T-cell (primary cell): ENCODE data around the gene MYO10. TPM values are rescaled to one million over a fixed set of nuclear protein-coding genes. Genes with fewer than 3 reads are reported as not detected.
"Not testable (repeated sequence)": the region's sequence is repeated elsewhere in the genome, so short reads cannot be mapped to it uniquely, and the experiment has no call there.

Experiments used
- ATAC-seq, 4 experiments: fragments of 200-7000 bp in 3 of 4; fragments of 150-1000 bp in 1 of 4; cut with Tn5 transposase; replicated peaks in 1 of 4; 1 replicate in 3 of 4; 2 replicates in 1 of 4; pipeline ENCODE4 v1.10.0; 2021; ENCODE audit warnings: moderate library complexity in 3 of 4, mild to moderate bottlenecking in 2 of 4, moderate number of reproducible peaks in 1 of 4
- CTCF ChIA-PET, 2 donors: fragments of 300-600 bp; sonication (Branson Sonifier 250); formaldehyde crosslinking; loops; one replicate each; lab custom pipeline; 2022; ENCODE audit warnings: antibody characterized with exemption in 2 of 2; lab: Charles Lee
- POLR2A ChIA-PET, 2 donors: fragments of 300-600 bp; sonication (Branson Sonifier 250); formaldehyde crosslinking; loops; one replicate each; lab custom pipeline; 2022; ENCODE audit warnings: antibody characterized with exemption in 2 of 2; lab: Charles Lee
- DNase-seq, 35 experiments: peaks; one replicate each; pipeline versions ENCODE4 v3.0.0 to v3.0.0-alpha.2; 2013 to 2023
- H3K27ac ChIP-seq: one replicate; pipeline ENCODE4 v1.5.1; 2013; ENCODE audit warnings: low read length
- H3K27me3 ChIP-seq, 2 experiments: replicated peaks in 1 of 2; 1 replicate in 1 of 2; 2 replicates in 1 of 2; pipeline versions ENCODE4 v1.6.1 to v1.7.0; 2013; ENCODE audit warnings: low read length in 1 of 2, mixed read lengths in 1 of 2; ENCODE audit not compliant: control insufficient read depth in 2 of 2, insufficient read depth in 2 of 2; ENCODE audit errors: extremely low read depth in 1 of 2
- H3K36me3 ChIP-seq, 2 donors: 1 replicate in 1 of 2; 2 replicates in 1 of 2; pipeline versions ENCODE4 v1.6.1 to v1.7.0; 2013; ENCODE audit warnings: low read length in 1 of 2; ENCODE audit not compliant: control insufficient read depth in 2 of 2, insufficient read depth in 1 of 2; ENCODE audit errors: extremely low read depth in 1 of 2
- H3K4me1 ChIP-seq, 2 experiments: 1 replicate in 1 of 2; 2 replicates in 1 of 2; pipeline versions ENCODE4 v1.6.1 to v1.7.0; 2013; ENCODE audit warnings: low read length in 2 of 2, mixed read lengths in 1 of 2; ENCODE audit not compliant: insufficient read depth in 2 of 2, control insufficient read depth in 1 of 2; ENCODE audit errors: extremely low read depth in 1 of 2
- H3K4me3 ChIP-seq, 2 donors: 1 replicate in 1 of 2; 2 replicates in 1 of 2; pipeline versions ENCODE4 v1.5.1 to v1.7.0; 2013; ENCODE audit warnings: mild to moderate bottlenecking in 2 of 2, low read length in 1 of 2, moderate library complexity in 1 of 2; ENCODE audit not compliant: control insufficient read depth in 1 of 2; ENCODE audit errors: extremely low read depth in 1 of 2
- H3K9me3 ChIP-seq: 2 replicates; pipeline ENCODE4 v1.7.0; 2013
- H3K27ac Mint-ChIP-seq, 2 donors: one replicate each; pipeline ENCODE4 v1.8.0; 2020 to 2021; ENCODE audit warnings: mild to moderate bottlenecking in 2 of 2, mixed read lengths in 2 of 2
- H3K27me3 Mint-ChIP-seq, 2 donors: one replicate each; pipeline ENCODE4 v1.8.0; 2021 to 2022; ENCODE audit warnings: mixed read lengths in 2 of 2
- H3K36me3 Mint-ChIP-seq: one replicate; pipeline ENCODE4 v1.8.0; 2021; ENCODE audit warnings: mixed read lengths
- H3K4me1 Mint-ChIP-seq, 3 donors: one replicate each; pipeline ENCODE4 v1.8.0; 2020 to 2022; ENCODE audit warnings: mixed read lengths in 3 of 3, mild to moderate bottlenecking in 1 of 3
- H3K4me3 Mint-ChIP-seq, 3 donors: one replicate each; pipeline ENCODE4 v1.8.0; 2020 to 2022; ENCODE audit warnings: mild to moderate bottlenecking in 3 of 3, mixed read lengths in 3 of 3, moderate library complexity in 3 of 3
- H3K9me3 Mint-ChIP-seq, 3 donors: one replicate each; pipeline ENCODE4 v1.8.0; 2020 to 2022; ENCODE audit warnings: mixed read lengths in 3 of 3
- WGBS: methylation state at CpG from one replicate; pipeline ENCODE4 v1.1.5; 2013; ENCODE audit warnings: missing lambda C conversion rate; ENCODE audit not compliant: insufficient coverage; 5-methylcytosine and 5-hydroxymethylcytosine counted together
- total RNA-seq, 35 experiments: library from RNA in 6 of 35; stranded (reverse) in 6 of 35; fragments of 120-200 nt in 1 of 35; gene quantifications; one replicate each; pipeline versions ENCODE4 v1.2.1 to v1.2.4 and lab custom pipeline; 2013 to 2026

The MYO10 gene
- total RNA-seq, 5 donors from 2014 or later (not counting 1 experiment from before 2014, with no cell fraction given): 0.20 to 0.47 (median 0.23) TPM; not detected in 2

DNA sequence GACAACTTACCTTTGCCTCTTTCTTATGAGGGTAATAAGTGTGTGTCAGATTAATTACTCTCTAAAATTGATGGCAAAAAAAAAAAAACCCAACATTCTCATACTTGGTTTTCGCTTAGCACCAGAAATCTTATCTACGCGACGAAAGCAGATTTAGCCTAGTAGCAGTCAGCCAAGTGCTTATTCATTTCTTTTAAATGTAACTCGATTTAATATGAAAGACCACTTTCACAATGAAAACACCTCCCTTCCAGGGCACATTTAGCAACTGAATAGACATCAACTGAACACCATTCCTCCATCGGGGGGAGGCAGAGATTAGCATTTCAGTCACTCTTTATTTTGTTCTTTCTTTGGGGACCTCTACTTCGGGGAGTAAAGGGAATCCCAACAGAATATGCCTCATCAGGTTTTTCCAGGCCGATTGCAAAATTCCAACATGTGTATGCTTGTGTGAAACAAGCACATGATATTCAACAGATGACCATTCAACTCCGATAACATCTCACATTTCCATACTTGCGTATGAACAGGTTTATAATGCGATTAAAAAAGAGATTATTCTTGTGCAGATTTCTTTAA lies 195.2 kb downstream of the MYO10 start:
- no peak overlapping the region for H3K27ac Mint-ChIP-seq
- CTCF ChIA-PET: no interaction called here

GRCh38 chr5:16740066-16740810 lies 195.8 kb downstream of the MYO10 start:
- Histone ChIP-seq H3K4me3 (no peak overlapping the region), H3K4me1 (no peaks in the 10 kb centered on the region), H3K27ac (no peak overlapping the region), H3K36me3 (no peaks in the 10 kb centered on the region), H3K27me3 (peaks cover 0 to 10% of the 10 kb centered on the region in 2 experiments), H3K9me3 (no peaks in the 10 kb centered on the region)
- ChIA-PET POLR2A (no interaction called here), CTCF (no interaction called here)
- Mint-ChIP-seq H3K36me3 (no peaks in the 10 kb centered on the region), H3K4me3 (no peak overlapping the region), H3K27me3 (peaks cover 19 to 22% of the 10 kb centered on the region in 2 donors), H3K27ac (no peak overlapping the region), H3K4me1 (no peaks in the 10 kb centered on the region), H3K9me3 (no peaks in the 10 kb centered on the region)
- no peak for DNase-seq
- no peak for ATAC-seq
- 75% methylated on average over 5 of the region's 17 CpGs for WGBS

More for the DNA sequence above, 195.2 kb downstream of the MYO10 start:
- Mint-ChIP-seq H3K4me1 (no peaks in the 10 kb centered on the region), H3K4me3 (no peak overlapping the region), H3K36me3 (no peaks in the 10 kb centered on the region), H3K9me3 (no peaks in the 10 kb centered on the region), H3K27me3 (peaks cover 16 to 20% of the 10 kb centered on the region in 2 donors)
- no peak overlapping the region for H3K4me3 ChIP-seq
- DNase-seq (no peak), ATAC-seq (no peak)
- no peaks in the 10 kb centered on the region for H3K9me3 ChIP-seq
- 42% methylated on average over 2 of the region's 11 CpGs for WGBS
- H3K27me3 ChIP-seq: peaks cover 0 to 10% of the 10 kb centered on the region in 2 experiments
- H3K36me3 ChIP-seq: no peaks in the 10 kb centered on the region
- no peak overlapping the region for H3K27ac ChIP-seq
- H3K4me1 ChIP-seq: no peaks in the 10 kb centered on the region
- POLR2A ChIA-PET: no interaction called here

DNA sequence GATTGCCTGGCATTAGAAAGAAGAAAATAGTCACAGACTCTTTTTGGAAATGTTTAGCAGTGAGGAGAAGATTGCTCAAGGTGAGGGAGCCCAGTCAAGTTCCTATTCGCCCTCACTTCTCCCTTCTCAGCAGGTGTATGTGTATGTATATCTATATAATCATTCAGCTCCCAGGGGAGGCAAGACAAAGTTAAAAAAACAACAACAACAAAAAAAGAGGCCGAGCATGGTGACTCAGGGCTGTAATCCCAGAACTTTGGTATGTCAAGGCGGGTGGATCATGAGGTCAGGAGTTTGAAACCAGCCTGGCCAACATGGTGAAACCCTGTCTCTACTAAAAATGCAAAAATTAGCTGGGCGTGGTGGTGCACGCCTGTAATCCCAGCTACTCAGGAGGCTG lies 197.7 kb downstream of the MYO10 start:
- H3K9me3 ChIP-seq, H3K4me1 Mint-ChIP-seq, DNase-seq, H3K4me1 ChIP-seq, H3K27ac Mint-ChIP-seq, H3K4me3 Mint-ChIP-seq, H3K27ac ChIP-seq, H3K9me3 Mint-ChIP-seq, ATAC-seq, H3K36me3 ChIP-seq, H3K36me3 Mint-ChIP-seq, H3K4me3 ChIP-seq, POLR2A ChIA-PET: not testable (repeated sequence)
- 65% methylated on average over 3 of the region's 5 CpGs for WGBS
- peaks cover 0 to 15% of the 10 kb centered on the region in 2 experiments for H3K27me3 ChIP-seq
- CTCF ChIA-PET: interaction anchor here in 1 of 2 donors (0.6 kb wide), 1 partner anchor 446 kb away, joined by 3 read pairs; no protein-coding TSS in a partner anchor
- peaks cover 19 to 24% of the 10 kb centered on the region in 2 donors for H3K27me3 Mint-ChIP-seq

DNA sequence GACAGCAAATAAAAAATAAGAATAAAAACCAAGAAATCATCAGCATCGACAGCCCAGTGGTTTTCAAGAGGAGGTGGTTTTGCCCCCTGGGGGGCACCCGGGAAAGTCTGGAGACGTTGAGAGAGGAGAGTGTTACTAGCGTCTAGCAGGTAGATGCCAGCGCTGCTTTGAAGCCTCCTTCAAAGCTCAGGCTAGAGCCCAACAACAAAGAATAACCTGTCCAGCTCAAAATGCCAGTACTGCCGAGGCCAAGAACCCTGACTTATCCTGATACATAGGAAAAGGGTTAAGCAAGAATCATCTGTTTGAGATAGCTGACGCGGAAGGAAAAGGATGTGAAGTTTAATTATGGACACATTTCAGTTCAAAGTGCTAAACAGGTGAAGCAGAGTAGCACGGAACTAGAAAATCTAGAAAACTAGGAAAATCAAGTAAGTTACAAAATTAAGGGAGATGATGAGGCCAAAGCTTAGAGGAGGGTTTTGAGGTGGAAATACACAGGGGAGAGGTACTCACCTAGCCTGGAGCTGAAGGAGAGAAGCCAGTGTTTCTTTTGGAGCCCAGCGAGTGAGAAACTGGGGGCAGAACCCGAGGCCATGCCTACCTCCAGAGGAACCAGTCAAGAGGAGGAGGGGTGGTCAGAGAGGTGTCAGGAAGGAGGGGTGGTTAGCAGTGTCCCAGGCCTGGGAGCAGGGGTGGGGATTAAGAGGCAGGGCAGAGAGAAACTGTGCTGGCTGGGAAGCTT lies 198.3 kb downstream of the MYO10 start:
- ChIA-PET CTCF (interaction anchor here in 1 of 2 donors (0.6 kb wide), 1 partner anchor 446 kb away, joined by 3 read pairs; no protein-coding TSS in a partner anchor), POLR2A (no interaction called here)
- ATAC-seq (no peak), DNase-seq (no peak)
- H3K27ac ChIP-seq: no peak overlapping the region
- Mint-ChIP-seq H3K4me1 (no peaks in the 10 kb centered on the region), H3K27ac (no peak overlapping the region), H3K27me3 (peaks cover 19 to 24% of the 10 kb centered on the region in 2 donors), H3K4me3 (no peak overlapping the region), H3K9me3 (no peaks in the 10 kb centered on the region), H3K36me3 (no peaks in the 10 kb centered on the region)
- no peak overlapping the region for H3K4me3 ChIP-seq
- no peaks in the 10 kb centered on the region for H3K4me1 ChIP-seq
- H3K27me3 ChIP-seq: peaks cover 0 to 15% of the 10 kb centered on the region in 2 experiments
- no peaks in the 10 kb centered on the region for H3K9me3 ChIP-seq
- 77% methylated on average over 5 of the region's 11 CpGs for WGBS
- no peaks in the 10 kb centered on the region for H3K36me3 ChIP-seq

- Mint-ChIP-seq H3K27ac (no peak overlapping the region), H3K4me3 (no peak overlapping the region), H3K36me3 (no peaks in the 10 kb centered on the region), H3K9me3 (no peaks in the 10 kb centered on the region), H3K4me1 (no peaks in the 10 kb centered on the region), H3K27me3 (peaks cover 19 to 24% of the 10 kb centered on the region in 2 donors)
- Histone ChIP-seq H3K9me3 (no peaks in the 10 kb centered on the region), H3K4me1 (no peaks in the 10 kb centered on the region), H3K4me3 (no peak overlapping the region), H3K27me3 (peaks cover 0 to 15% of the 10 kb centered on the region in 2 experiments), H3K36me3 (no peaks in the 10 kb centered on the region), H3K27ac (no peak overlapping the region)
- DNase-seq (no peak), ATAC-seq (no peak)
- WGBS: no CpG with 5 or more reads among the region's 3 CpGs
- ChIA-PET POLR2A (no interaction called here), CTCF (no interaction called here)
These were observed 198.9 kb downstream of the MYO10 start for GRCh38 chr5:16737209-16737608.
